Trophoblast cell (in vitro differentiated cells and primary cell): ENCODE measurements around the gene GALNT16.

Experiments
- DNase-seq, 2 donors: peaks; one replicate each; pipeline ENCODE4 v3.0.0-alpha.2; 2016
- H2AFZ ChIP-seq: 2 replicates; pipeline ENCODE4 v1.6.1; 2013; ENCODE audit warnings: low read length, moderate library complexity, mild to moderate bottlenecking; ENCODE audit not compliant: insufficient read depth, poor library complexity
- H2AK5ac ChIP-seq: 2 replicates; pipeline ENCODE4 v1.6.1; 2013; ENCODE audit warnings: mild to moderate bottlenecking, low read length
- H2BK120ac ChIP-seq: 2 replicates; pipeline ENCODE4 v1.6.1; 2013; ENCODE audit warnings: low read length, mild to moderate bottlenecking, moderate library complexity; ENCODE audit not compliant: insufficient read depth, poor library complexity
- H2BK12ac ChIP-seq: 2 replicates; pipeline ENCODE4 v1.6.1; 2013; ENCODE audit warnings: mild to moderate bottlenecking, low read length, moderate library complexity
- H2BK5ac ChIP-seq: 2 replicates; pipeline ENCODE4 v1.6.1; 2013; ENCODE audit warnings: low read length, low read depth, moderate library complexity, mild to moderate bottlenecking; ENCODE audit not compliant: poor library complexity
- H3K14ac ChIP-seq: 2 replicates; pipeline ENCODE4 v1.6.1; 2013; ENCODE audit warnings: mild to moderate bottlenecking, low read length
- H3K18ac ChIP-seq: 2 replicates; pipeline ENCODE4 v1.6.1; 2013; ENCODE audit warnings: mild to moderate bottlenecking, low read length
- H3K23ac ChIP-seq: 2 replicates; pipeline ENCODE4 v1.6.1; 2013; ENCODE audit warnings: low read length
- H3K27ac ChIP-seq: 2 replicates; pipeline ENCODE4 v1.5.1; 2013; ENCODE audit warnings: low read depth, mild to moderate bottlenecking, inconsistent platforms, low read length, moderate library complexity
- H3K27me3 ChIP-seq: 2 replicates; pipeline ENCODE4 v1.6.1; 2013; ENCODE audit warnings: inconsistent platforms, mild to moderate bottlenecking, low read length, moderate library complexity; ENCODE audit not compliant: insufficient read depth
- H3K36me3 ChIP-seq, 2 experiments: 1 replicate in 1 of 2; 2 replicates in 1 of 2; pipeline ENCODE4 v1.6.1; 2013; ENCODE audit warnings: low read length in 2 of 2, mild to moderate bottlenecking in 2 of 2, moderate library complexity in 1 of 2; ENCODE audit not compliant: insufficient read depth in 2 of 2, control insufficient read depth in 1 of 2
- H3K4ac ChIP-seq: 2 replicates; pipeline ENCODE4 v1.6.1; 2013; ENCODE audit warnings: low read depth, mild to moderate bottlenecking, low read length, moderate library complexity
- H3K4me1 ChIP-seq, 2 experiments: 1 replicate in 1 of 2; 2 replicates in 1 of 2; pipeline ENCODE4 v1.6.1; 2013; ENCODE audit warnings: low read length in 2 of 2, mild to moderate bottlenecking in 2 of 2, moderate library complexity in 1 of 2; ENCODE audit not compliant: insufficient read depth in 2 of 2, control insufficient read depth in 1 of 2
- H3K4me2 ChIP-seq: 2 replicates; pipeline ENCODE4 v1.6.1; 2013; ENCODE audit warnings: inconsistent platforms, mild to moderate bottlenecking, low read length, moderate library complexity
- H3K4me3 ChIP-seq: 2 replicates; pipeline ENCODE4 v1.5.1; 2013; ENCODE audit warnings: mild to moderate bottlenecking, low read depth, low read length, inconsistent platforms
- H3K79me1 ChIP-seq: one replicate; pipeline ENCODE4 v1.6.1; 2013; ENCODE audit warnings: low read length
- H3K79me2 ChIP-seq: 2 replicates; pipeline ENCODE4 v1.6.1; 2013; ENCODE audit warnings: low read length, mild to moderate bottlenecking; ENCODE audit not compliant: control insufficient read depth, insufficient read depth, poor library complexity
- H3K9ac ChIP-seq: 2 replicates; pipeline ENCODE4 v1.6.1; 2013; ENCODE audit warnings: mild to moderate bottlenecking, low read length
- H3K9me3 ChIP-seq: 2 replicates; pipeline ENCODE4 v1.6.1; 2013; ENCODE audit warnings: low read depth, mild to moderate bottlenecking, control low read depth, inconsistent platforms, low read length; ENCODE audit not compliant: insufficient read depth
- H4K12ac ChIP-seq: 2 replicates; pipeline ENCODE4 v1.6.1; 2013; ENCODE audit warnings: low read depth, mild to moderate bottlenecking, low read length, moderate library complexity
- H4K8ac ChIP-seq: 2 replicates; pipeline ENCODE4 v1.6.1; 2013; ENCODE audit warnings: low read depth, mild to moderate bottlenecking, low read length, moderate library complexity
- H4K91ac ChIP-seq: one replicate; pipeline ENCODE4 v1.6.1; 2013; ENCODE audit warnings: low read depth, mild to moderate bottlenecking, low read length, moderate library complexity
- WGBS: extraction: QIAGEN DNeasy Blood & Tissue Kit; methylation state at CpG from one replicate; pipeline ENCODE4 v1.1.7; 2013; ENCODE audit warnings: missing lambda C conversion rate; ENCODE audit not compliant: insufficient read length, insufficient coverage; ENCODE audit errors: extremely low coverage; 5-methylcytosine and 5-hydroxymethylcytosine counted together

Gene GALNT16

GRCh38 chr14:69269381-69269780 lies 9.4 kb downstream of the GALNT16 start:
- H3K9ac ChIP-seq, result no peak overlapping the region
- H2BK5ac ChIP-seq, result no peak overlapping the region
- no peak overlapping the region for H3K4ac ChIP-seq
- H2BK120ac ChIP-seq, result no peak overlapping the region
- no peak overlapping the region for H4K12ac ChIP-seq
- H3K27ac ChIP-seq, result no peak overlapping the region
- H4K91ac ChIP-seq, result no peak overlapping the region
- DNase-seq, result no peak
- H3K9me3 ChIP-seq, result no peaks in the 10 kb centered on the region
- no peak overlapping the region for H4K8ac ChIP-seq
- no peaks in the 10 kb centered on the region for H3K79me1 ChIP-seq
- H3K14ac ChIP-seq, result no peak overlapping the region
- H3K79me2 ChIP-seq, result no peaks in the 10 kb centered on the region
- peak overlapping the region; percentile 72 for H3K23ac ChIP-seq
- H3K18ac ChIP-seq, result no peak overlapping the region
- H3K27me3 ChIP-seq, result no peaks in the 10 kb centered on the region
- H3K4me1 ChIP-seq, result no peaks in the 10 kb centered on the region
- no peak overlapping the region for H3K4me3 ChIP-seq
- WGBS, result 100% methylated on average over 1 of the region's 1 CpG
- no peak overlapping the region for H2AFZ ChIP-seq
- H3K4me2 ChIP-seq, result no peak overlapping the region
- H2BK12ac ChIP-seq, result no peak overlapping the region
- H2AK5ac ChIP-seq, result no peak overlapping the region
- no peaks in the 10 kb centered on the region for H3K36me3 ChIP-seq

GRCh38 chr14:69270097-69270496 lies 10.1 kb downstream of the GALNT16 start:
- no peak overlapping the region for H2AFZ ChIP-seq
- DNase-seq, result no peak
- no peak overlapping the region for H3K23ac ChIP-seq
- WGBS, result no CpG with 5 or more reads among the region's 10 CpGs
- no peaks in the 10 kb centered on the region for H3K9me3 ChIP-seq
- no peak overlapping the region for H3K4ac ChIP-seq
- H4K12ac ChIP-seq, result no peak overlapping the region
- H2BK12ac ChIP-seq, result no peak overlapping the region
- no peaks in the 10 kb centered on the region for H3K27me3 ChIP-seq
- H3K79me2 ChIP-seq, result no peaks in the 10 kb centered on the region
- H3K4me1 ChIP-seq, result no peaks in the 10 kb centered on the region
- no peak overlapping the region for H3K18ac ChIP-seq
- no peak overlapping the region for H3K14ac ChIP-seq
- H4K8ac ChIP-seq, result no peak overlapping the region
- no peak overlapping the region for H2BK120ac ChIP-seq
- no peak overlapping the region for H3K27ac ChIP-seq
- H3K9ac ChIP-seq, result no peak overlapping the region
- H4K91ac ChIP-seq, result no peak overlapping the region
- H3K79me1 ChIP-seq, result no peaks in the 10 kb centered on the region
- H3K4me2 ChIP-seq, result no peak overlapping the region
- no peak overlapping the region for H2AK5ac ChIP-seq
- no peak overlapping the region for H3K4me3 ChIP-seq
- no peaks in the 10 kb centered on the region for H3K36me3 ChIP-seq
- no peak overlapping the region for H2BK5ac ChIP-seq

GRCh38 chr14:69270795-69271708 lies 11.1 kb downstream of the GALNT16 start:
- H2BK120ac ChIP-seq, result no peak overlapping the region
- H3K4me1 ChIP-seq, result no peaks in the 10 kb centered on the region
- no peaks in the 10 kb centered on the region for H3K27me3 ChIP-seq
- H3K4ac ChIP-seq, result no peak overlapping the region
- WGBS, result no CpG with 5 or more reads among the region's 21 CpGs
- no peaks in the 10 kb centered on the region for H3K36me3 ChIP-seq
- no peak overlapping the region for H2AK5ac ChIP-seq
- H3K9me3 ChIP-seq, result no peaks in the 10 kb centered on the region
- H3K9ac ChIP-seq, result no peak overlapping the region
- H3K79me1 ChIP-seq, result no peaks in the 10 kb centered on the region
- no peaks in the 10 kb centered on the region for H3K79me2 ChIP-seq
- H3K4me3 ChIP-seq, result no peak overlapping the region
- H3K23ac ChIP-seq, result no peak overlapping the region
- no peak overlapping the region for H4K8ac ChIP-seq
- no peak overlapping the region for H3K14ac ChIP-seq
- H3K27ac ChIP-seq, result no peak overlapping the region
- no peak overlapping the region for H3K18ac ChIP-seq
- DNase-seq, result no peak
- H2BK5ac ChIP-seq, result no peak overlapping the region
- H4K12ac ChIP-seq, result no peak overlapping the region
- H3K4me2 ChIP-seq, result no peak overlapping the region
- no peak overlapping the region for H2AFZ ChIP-seq
- no peak overlapping the region for H4K91ac ChIP-seq
- no peak overlapping the region for H2BK12ac ChIP-seq

GRCh38 chr14:69274321-69274720 lies 14.4 kb downstream of the GALNT16 start:
- Histone ChIP-seq H4K12ac (no peak overlapping the region), H3K79me1 (no peaks in the 10 kb centered on the region), H2BK12ac (no peak overlapping the region), H3K18ac (no peak overlapping the region), H4K91ac (no peak overlapping the region), H3K4me3 (no peak overlapping the region), H3K9ac (no peak overlapping the region), H2BK120ac (no peak overlapping the region), H2AK5ac (no peak overlapping the region), H3K27me3 (no peaks in the 10 kb centered on the region), H3K14ac (no peak overlapping the region), H3K36me3 (no peaks in the 10 kb centered on the region), H3K4me2 (no peak overlapping the region), H3K23ac (no peak overlapping the region), H2AFZ (no peak overlapping the region), H3K9me3 (no peaks in the 10 kb centered on the region), H3K4me1 (no peaks in the 10 kb centered on the region), H3K27ac (no peak overlapping the region), H3K79me2 (no peaks in the 10 kb centered on the region), H2BK5ac (no peak overlapping the region), H3K4ac (no peak overlapping the region), H4K8ac (no peak overlapping the region)
- WGBS, result no CpG with 5 or more reads among the region's 2 CpGs
- no peak for DNase-seq
